NCI-H2107 treated with DMSO at 0.1 percent for 48 hours (cell line): ENCODE data around the gene SLAMF6.
A peak's percentile ranks its signal among the peaks of the same experiment; 100 is the strongest.

Experiments
- DNase-seq: peaks from one replicate; lab custom pipeline; 2025; ENCODE audit not compliant: unreplicated experiment; lab: John Stamatoyannopoulos, UW

The SLAMF6 gene

GRCh38 chr1:160474392-160475242, 48.4 kb downstream of the SLAMF6 start:
- no peak for DNase-seq

GRCh38 chr1:160472112-160472511, 50.9 kb downstream of the SLAMF6 start:
- DNase-seq, result no peak

GRCh38 chr1:160471253-160471652, 51.8 kb downstream of the SLAMF6 start:
- DNase-seq, result no peak

GRCh38 chr1:160467576-160467975, 55.5 kb downstream of the SLAMF6 start:
- DNase-seq, result no peak

GRCh38 chr1:160466961-160467360, 56.1 kb downstream of the SLAMF6 start:
- no peak for DNase-seq

GRCh38 chr1:160465123-160465522, 57.9 kb downstream of the SLAMF6 start:
- peak; percentile 4 for DNase-seq

GRCh38 chr1:160460683-160461287, 62.3 kb downstream of the SLAMF6 start:
- no peak for DNase-seq

GRCh38 chr1:160460214-160460642, 62.8 kb downstream of the SLAMF6 start:
- DNase-seq, result no peak

- no peak for DNase-seq
Measured at GRCh38 chr1:160459687-160460086, 63.4 kb downstream of the SLAMF6 start.

- no peak for DNase-seq
Measured at GRCh38 chr1:160459056-160459455, 64.0 kb downstream of the SLAMF6 start.

- no peak for DNase-seq
Measured at GRCh38 chr1:160455153-160455517, 67.9 kb downstream of the SLAMF6 start.

GRCh38 chr1:160454371-160455152, 68.5 kb downstream of the SLAMF6 start:
- no peak for DNase-seq

GRCh38 chr1:160453443-160453842, 69.6 kb downstream of the SLAMF6 start:
- DNase-seq, result no peak

- no peak for DNase-seq
Measured at GRCh38 chr1:160451859-160452232, 71.2 kb downstream of the SLAMF6 start.

- DNase-seq, result no peak
Measured at GRCh38 chr1:160451119-160451858, 71.8 kb downstream of the SLAMF6 start.

GRCh38 chr1:160449494-160449893, 73.6 kb downstream of the SLAMF6 start:
- DNase-seq, result no peak

- DNase-seq, result no peak
Measured at GRCh38 chr1:160446945-160447600, 76.0 kb downstream of the SLAMF6 start.

- DNase-seq, result no peak
Measured at GRCh38 chr1:160439718-160440117, 83.3 kb downstream of the SLAMF6 start.

- no peak for DNase-seq
Measured at GRCh38 chr1:160438935-160439334, 84.1 kb downstream of the SLAMF6 start.

- no peak for DNase-seq
Measured at GRCh38 chr1:160438317-160438918, 84.6 kb downstream of the SLAMF6 start.
